HEK293T (cell line): Measurements from ENCODE around the gene MXRA5.

Source experiments
- CTCF ChIA-PET: fragments of 350-600 bp; formaldehyde crosslinking; extraction: SDS; loops from one replicate; lab custom pipeline; 2021; ENCODE audit warnings: antibody characterized with exemption, inconsistent platforms; lab: Yijun Ruan, JAX
- POLR2A ChIA-PET: fragments of 350-600 bp; formaldehyde crosslinking; extraction: SDS; loops from one replicate; lab custom pipeline; 2020; ENCODE audit warnings: antibody characterized with exemption, inconsistent platforms; lab: Yijun Ruan, JAX
- DNase-seq: peaks from one replicate; pipeline ENCODE4 v3.0.0; 2012; ENCODE audit warnings: mixed read lengths; ENCODE audit errors: extremely low spot score
- ARNT ChIP-seq: fragments of 450-650 bp; IDR thresholded peaks from 2 replicates; pipeline ENCODE4 v1.6.1; 2017; ENCODE audit warnings: mild to moderate bottlenecking
- BHLHE40 ChIP-seq: fragments of 450-650 bp; IDR thresholded peaks from 2 replicates; pipeline ENCODE4 v1.6.1; 2016; ENCODE audit warnings: mild to moderate bottlenecking, moderate library complexity, borderline replicate concordance
- CTBP1 ChIP-seq: fragments of 450-650 bp; IDR thresholded peaks from 2 replicates; pipeline ENCODE4 v1.6.1; 2016; ENCODE audit warnings: borderline replicate concordance
- ELF4 ChIP-seq: fragments of 450-650 bp; IDR thresholded peaks from 2 replicates; pipeline ENCODE4 v1.6.1; 2017; ENCODE audit warnings: antibody characterized with exemption
- FOXA1 ChIP-seq: fragments of 450-650 bp; IDR thresholded peaks from 2 replicates; pipeline ENCODE4 v1.6.1; 2016; ENCODE audit warnings: mild to moderate bottlenecking
- FOXK2 ChIP-seq: fragments of 450-650 bp; IDR thresholded peaks from 2 replicates; pipeline ENCODE4 v1.6.1; 2016; ENCODE audit warnings: mild to moderate bottlenecking
- FOXM1 ChIP-seq: fragments of 450-650 bp; IDR thresholded peaks from 2 replicates; pipeline ENCODE4 v1.6.1; 2017; ENCODE audit warnings: mild to moderate bottlenecking, borderline replicate concordance
- HDGF ChIP-seq: fragments of 450-650 bp; IDR thresholded peaks from 2 replicates; pipeline ENCODE4 v1.6.1; 2017; ENCODE audit warnings: antibody characterized with exemption, borderline replicate concordance
- L3MBTL2 ChIP-seq: fragments of 450-650 bp; conservative IDR thresholded peaks from 2 replicates; pipeline ENCODE4 v1.6.1; 2016; ENCODE audit warnings: mild to moderate bottlenecking
- LEF1 ChIP-seq: fragments of 450-650 bp; IDR thresholded peaks from 2 replicates; pipeline ENCODE4 v1.6.1; 2017; ENCODE audit warnings: mild to moderate bottlenecking, borderline replicate concordance
- NFRKB ChIP-seq: fragments of 450-650 bp; IDR thresholded peaks from 2 replicates; pipeline ENCODE4 v1.6.1; 2016; ENCODE audit warnings: mild to moderate bottlenecking, moderate library complexity
- PKNOX1 ChIP-seq: fragments of 450-650 bp; IDR thresholded peaks from 2 replicates; pipeline ENCODE4 v1.6.1; 2016
- SP1 ChIP-seq: fragments of 450-650 bp; IDR thresholded peaks from 2 replicates; pipeline ENCODE4 v1.6.1; 2017
- SUZ12 ChIP-seq: fragments of 450-650 bp; IDR thresholded peaks from 2 replicates; pipeline ENCODE4 v1.6.1; 2016; ENCODE audit warnings: mild to moderate bottlenecking
- TARDBP ChIP-seq: fragments of 450-650 bp; IDR thresholded peaks from 2 replicates; pipeline ENCODE4 v1.6.1; 2016
- ZNF384 ChIP-seq: fragments of 450-650 bp; IDR thresholded peaks from 2 replicates; pipeline ENCODE4 v1.6.1; 2016

The MXRA5 gene

GRCh38 chrX:3320471-3321046 is 25.9 kb downstream of the MXRA5 start:
- DNase-seq, result no peak
- TF ChIP-seq SUZ12 (no peak), L3MBTL2 (no peak), BHLHE40 (no peak), ZNF384 (no peak), SP1 (no peak), FOXA1 (no peak), CTBP1 (no peak), PKNOX1 (no peak), ARNT (no peak), FOXM1 (no peak), HDGF (no peak), ELF4 (no peak), FOXK2 (no peak), TARDBP (no peak), NFRKB (no peak), LEF1 (no peak)
- POLR2A ChIA-PET, result no interaction called here
- CTCF ChIA-PET, result no interaction called here

GRCh38 chrX:3317191-3317718 is 29.2 kb downstream of the MXRA5 start:
- ChIA-PET CTCF (no interaction called here), POLR2A (no interaction called here)

GRCh38 chrX:3312109-3312508 is 34.3 kb downstream of the MXRA5 start:
- no peak for TF ChIP-seq LEF1
- TF ChIP-seq FOXK2, result no peak
- TF ChIP-seq SUZ12, result no peak
- TF ChIP-seq ZNF384, result no peak
- no peak for TF ChIP-seq ARNT
- TF ChIP-seq ELF4, result no peak
- no peak for TF ChIP-seq FOXM1
- TF ChIP-seq CTBP1, result no peak
- TF ChIP-seq L3MBTL2, result no peak
- TF ChIP-seq BHLHE40, result no peak
- no peak for TF ChIP-seq SP1
- no peak for TF ChIP-seq PKNOX1
- TF ChIP-seq NFRKB, result no peak
- no peak for TF ChIP-seq HDGF
- no peak for TF ChIP-seq FOXA1
- TF ChIP-seq TARDBP, result no peak
- POLR2A ChIA-PET, result no interaction called here
- CTCF ChIA-PET, result no interaction called here
- no peak for DNase-seq

More at GRCh38 chrX:3317191-3317718, 29.2 kb downstream of the MXRA5 start:
- DNase-seq, result no peak
- no peak for TF ChIP-seq ARNT
- TF ChIP-seq HDGF, result no peak
- no peak for TF ChIP-seq BHLHE40
- no peak for TF ChIP-seq FOXK2
- TF ChIP-seq ZNF384, result no peak
- no peak for TF ChIP-seq LEF1
- no peak for TF ChIP-seq FOXM1
- no peak for TF ChIP-seq ELF4
- no peak for TF ChIP-seq CTBP1
- TF ChIP-seq L3MBTL2, result no peak
- no peak for TF ChIP-seq SP1
- TF ChIP-seq NFRKB, result no peak
- TF ChIP-seq PKNOX1, result no peak

- POLR2A ChIA-PET, result no interaction called here
- TF ChIP-seq BHLHE40 (no peak), CTBP1 (no peak), LEF1 (no peak), FOXK2 (no peak), ARNT (no peak), HDGF (no peak), NFRKB (no peak), SP1 (no peak), PKNOX1 (no peak), FOXA1 (no peak), SUZ12 (no peak), L3MBTL2 (no peak), ZNF384 (no peak), ELF4 (no peak), TARDBP (no peak), FOXM1 (no peak)
- no peak for DNase-seq
- CTCF ChIA-PET, result no interaction called here
These were observed 38.6 kb downstream of the MXRA5 start for GRCh38 chrX:3307881-3308280.

- ChIA-PET CTCF (no interaction called here), POLR2A (no interaction called here)
- DNase-seq, result no peak
- TF ChIP-seq FOXM1, result no peak
- TF ChIP-seq ARNT, result no peak
- TF ChIP-seq SUZ12, result no peak
- TF ChIP-seq TARDBP, result no peak
- no peak for TF ChIP-seq FOXA1
- no peak for TF ChIP-seq SP1
- TF ChIP-seq NFRKB, result no peak
- TF ChIP-seq FOXK2, result no peak
- TF ChIP-seq HDGF, result no peak
- no peak for TF ChIP-seq L3MBTL2
- TF ChIP-seq ELF4, result no peak
- no peak for TF ChIP-seq LEF1
- no peak for TF ChIP-seq CTBP1
- TF ChIP-seq BHLHE40, result no peak
- TF ChIP-seq ZNF384, result no peak
- no peak for TF ChIP-seq PKNOX1
These were observed 46.8 kb downstream of the MXRA5 start for GRCh38 chrX:3299636-3300035.
